Measurements from ENCODE around the gene UBIAD1. TPM values are rescaled to one million over a fixed set of nuclear protein-coding genes. Genes with fewer than 3 reads are reported as not detected.

The UBIAD1 gene
- polyA plus RNA-seq, 1 donor from 2014 or later, result 14.5 TPM

DNA sequence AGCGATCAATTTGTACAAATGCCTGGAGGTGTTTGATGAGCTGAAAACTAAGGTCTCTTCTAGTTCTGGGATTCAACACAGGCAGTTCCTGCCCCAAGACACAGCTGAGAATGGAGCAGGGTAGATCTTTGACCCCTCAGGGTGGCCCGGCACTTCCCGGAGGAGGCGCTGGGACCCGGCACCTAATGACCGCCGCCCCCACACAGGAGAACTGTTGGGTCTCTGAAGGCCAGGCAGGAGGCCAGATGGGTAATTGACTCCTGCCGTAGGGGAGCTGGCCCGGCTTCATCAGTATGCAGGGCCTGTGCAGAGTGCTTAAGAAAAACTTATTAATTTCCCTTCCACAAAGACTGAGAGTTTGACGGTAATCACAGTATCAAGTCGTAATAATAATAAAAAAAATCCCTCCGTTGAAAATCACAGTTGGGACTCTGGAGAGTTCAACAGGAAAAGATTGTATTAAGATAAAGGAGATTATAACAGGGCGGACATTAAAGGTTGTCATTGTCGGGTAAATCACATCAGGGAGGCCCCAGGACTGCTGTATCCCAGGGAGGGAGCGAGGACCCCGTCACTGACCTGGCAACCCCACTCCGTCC is 51.7 kb downstream of the UBIAD1 start:
- Histone ChIP-seq H3F3A (ENCODE audit: insufficient read depth, low read length, poor library complexity, severe bottlenecking) (no peaks in the 10 kb centered on the region), H3K27me3 (ENCODE audit: insufficient read depth, low read depth, low read length) (no peaks in the 10 kb centered on the region), H4K20me1 (ENCODE audit: insufficient read depth) (no peaks in the 10 kb centered on the region), H3K9me3 (ENCODE audit: low read length) (no peaks in the 10 kb centered on the region), H3K79me2 (replicated peaks; ENCODE audit: insufficient read depth, low read length) (no peaks in the 10 kb centered on the region), H3K36me3 (ENCODE audit: insufficient read depth, low read length) (no peaks in the 10 kb centered on the region), H3K9me2 (ENCODE audit: insufficient read depth, low read length) (no peaks in the 10 kb centered on the region), H3K4me3 (ENCODE audit: low read length) (no peak overlapping the region), H2AFZ (ENCODE audit: low read depth, low read length) (no peak overlapping the region), H3K4me2 (ENCODE audit: low read length) (no peak overlapping the region), H3K9ac (ENCODE audit: low read length) (no peak overlapping the region), H3K27ac (ENCODE audit: low read length) (no peak overlapping the region)
- no peak for TF ChIP-seq POLR2AphosphoS5 (IDR thresholded peaks at IDR 0.05)
- TF ChIP-seq SMC3 (conservative IDR thresholded peaks at IDR 0.05; ENCODE audit: poor library complexity), result no peak
- TF ChIP-seq MXI1 (conservative IDR thresholded peaks at IDR 0.05; ENCODE audit: poor library complexity, severe bottlenecking), result no peak
- no peak for TF ChIP-seq TAF1 (IDR thresholded peaks at IDR 0.05; ENCODE audit: low read depth)
- TF ChIP-seq, protein P1, sequence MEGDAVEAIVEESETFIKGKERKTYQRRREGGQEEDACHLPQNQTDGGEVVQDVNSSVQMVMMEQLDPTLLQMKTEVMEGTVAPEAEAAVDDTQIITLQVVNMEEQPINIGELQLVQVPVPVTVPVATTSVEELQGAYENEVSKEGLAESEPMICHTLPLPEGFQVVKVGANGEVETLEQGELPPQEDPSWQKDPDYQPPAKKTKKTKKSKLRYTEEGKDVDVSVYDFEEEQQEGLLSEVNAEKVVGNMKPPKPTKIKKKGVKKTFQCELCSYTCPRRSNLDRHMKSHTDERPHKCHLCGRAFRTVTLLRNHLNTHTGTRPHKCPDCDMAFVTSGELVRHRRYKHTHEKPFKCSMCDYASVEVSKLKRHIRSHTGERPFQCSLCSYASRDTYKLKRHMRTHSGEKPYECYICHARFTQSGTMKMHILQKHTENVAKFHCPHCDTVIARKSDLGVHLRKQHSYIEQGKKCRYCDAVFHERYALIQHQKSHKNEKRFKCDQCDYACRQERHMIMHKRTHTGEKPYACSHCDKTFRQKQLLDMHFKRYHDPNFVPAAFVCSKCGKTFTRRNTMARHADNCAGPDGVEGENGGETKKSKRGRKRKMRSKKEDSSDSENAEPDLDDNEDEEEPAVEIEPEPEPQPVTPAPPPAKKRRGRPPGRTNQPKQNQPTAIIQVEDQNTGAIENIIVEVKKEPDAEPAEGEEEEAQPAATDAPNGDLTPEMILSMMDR (IDR thresholded peaks at IDR 0.05; ENCODE audit: poor library complexity, severe bottlenecking), result no peak
- TF ChIP-seq RAD21 (conservative IDR thresholded peaks at IDR 0.05), result no peak
- TF ChIP-seq, protein P2, sequence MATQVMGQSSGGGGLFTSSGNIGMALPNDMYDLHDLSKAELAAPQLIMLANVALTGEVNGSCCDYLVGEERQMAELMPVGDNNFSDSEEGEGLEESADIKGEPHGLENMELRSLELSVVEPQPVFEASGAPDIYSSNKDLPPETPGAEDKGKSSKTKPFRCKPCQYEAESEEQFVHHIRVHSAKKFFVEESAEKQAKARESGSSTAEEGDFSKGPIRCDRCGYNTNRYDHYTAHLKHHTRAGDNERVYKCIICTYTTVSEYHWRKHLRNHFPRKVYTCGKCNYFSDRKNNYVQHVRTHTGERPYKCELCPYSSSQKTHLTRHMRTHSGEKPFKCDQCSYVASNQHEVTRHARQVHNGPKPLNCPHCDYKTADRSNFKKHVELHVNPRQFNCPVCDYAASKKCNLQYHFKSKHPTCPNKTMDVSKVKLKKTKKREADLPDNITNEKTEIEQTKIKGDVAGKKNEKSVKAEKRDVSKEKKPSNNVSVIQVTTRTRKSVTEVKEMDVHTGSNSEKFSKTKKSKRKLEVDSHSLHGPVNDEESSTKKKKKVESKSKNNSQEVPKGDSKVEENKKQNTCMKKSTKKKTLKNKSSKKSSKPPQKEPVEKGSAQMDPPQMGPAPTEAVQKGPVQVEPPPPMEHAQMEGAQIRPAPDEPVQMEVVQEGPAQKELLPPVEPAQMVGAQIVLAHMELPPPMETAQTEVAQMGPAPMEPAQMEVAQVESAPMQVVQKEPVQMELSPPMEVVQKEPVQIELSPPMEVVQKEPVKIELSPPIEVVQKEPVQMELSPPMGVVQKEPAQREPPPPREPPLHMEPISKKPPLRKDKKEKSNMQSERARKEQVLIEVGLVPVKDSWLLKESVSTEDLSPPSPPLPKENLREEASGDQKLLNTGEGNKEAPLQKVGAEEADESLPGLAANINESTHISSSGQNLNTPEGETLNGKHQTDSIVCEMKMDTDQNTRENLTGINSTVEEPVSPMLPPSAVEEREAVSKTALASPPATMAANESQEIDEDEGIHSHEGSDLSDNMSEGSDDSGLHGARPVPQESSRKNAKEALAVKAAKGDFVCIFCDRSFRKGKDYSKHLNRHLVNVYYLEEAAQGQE (IDR thresholded peaks at IDR 0.05; ENCODE audit: borderline replicate concordance), result no peak
- no peak for TF ChIP-seq EZH2 (IDR thresholded peaks at IDR 0.05; ENCODE audit: borderline replicate concordance, insufficient read depth, low read length, poor library complexity, severe bottlenecking)
- no peak for TF ChIP-seq EP300 (conservative IDR thresholded peaks at IDR 0.05; ENCODE audit: poor library complexity, severe bottlenecking)

DNA sequence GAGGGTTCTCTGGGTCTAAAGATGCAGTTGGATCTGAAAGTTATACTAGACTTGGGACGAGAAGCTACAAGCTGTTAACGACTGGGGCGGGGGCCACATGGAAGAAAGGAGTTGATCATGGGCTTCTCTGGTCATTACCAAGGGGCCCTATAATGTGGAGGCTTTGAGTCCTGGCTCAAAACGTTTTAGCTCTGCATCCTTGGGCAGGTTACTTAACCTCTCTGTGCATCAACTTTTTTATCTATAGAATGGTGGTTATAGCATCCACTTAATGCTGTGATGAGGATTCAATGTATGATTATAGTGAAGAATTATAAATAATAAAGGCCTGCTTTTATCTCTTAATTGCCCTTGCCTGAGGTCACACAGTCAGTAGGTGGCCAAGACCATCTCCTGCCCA is 53.1 kb downstream of the UBIAD1 start:
- Histone ChIP-seq H3K4me2 (ENCODE audit: low read length) (no peak overlapping the region), H3K9ac (ENCODE audit: low read length) (no peak overlapping the region), H3K27me3 (ENCODE audit: insufficient read depth, low read depth, low read length) (no peaks in the 10 kb centered on the region), H3K36me3 (ENCODE audit: insufficient read depth, low read length) (no peaks in the 10 kb centered on the region), H3K4me3 (ENCODE audit: low read length) (no peak overlapping the region), H4K20me1 (ENCODE audit: insufficient read depth) (no peaks in the 10 kb centered on the region), H3K9me2 (ENCODE audit: insufficient read depth, low read length) (no peaks in the 10 kb centered on the region), H3K9me3 (ENCODE audit: low read length) (no peaks in the 10 kb centered on the region), H3K79me2 (replicated peaks; ENCODE audit: insufficient read depth, low read length) (no peaks in the 10 kb centered on the region), H2AFZ (ENCODE audit: low read depth, low read length) (no peak overlapping the region), H3F3A (ENCODE audit: insufficient read depth, low read length, poor library complexity, severe bottlenecking) (no peaks in the 10 kb centered on the region), H3K27ac (ENCODE audit: low read length) (no peak overlapping the region)
- TF ChIP-seq EZH2 (IDR thresholded peaks at IDR 0.05; ENCODE audit: borderline replicate concordance, insufficient read depth, low read length, poor library complexity, severe bottlenecking) (no peak), RAD21 (conservative IDR thresholded peaks at IDR 0.05) (no peak), MXI1 (conservative IDR thresholded peaks at IDR 0.05; ENCODE audit: poor library complexity, severe bottlenecking) (no peak), TAF1 (IDR thresholded peaks at IDR 0.05; ENCODE audit: low read depth) (no peak), POLR2AphosphoS5 (IDR thresholded peaks at IDR 0.05) (no peak), SMC3 (conservative IDR thresholded peaks at IDR 0.05; ENCODE audit: poor library complexity) (no peak), EP300 (conservative IDR thresholded peaks at IDR 0.05; ENCODE audit: poor library complexity, severe bottlenecking) (no peak)
- TF ChIP-seq, protein P1 (IDR thresholded peaks at IDR 0.05; ENCODE audit: poor library complexity, severe bottlenecking), result no peak
- TF ChIP-seq, protein P2 (IDR thresholded peaks at IDR 0.05; ENCODE audit: borderline replicate concordance), result no peak

All from neural cell (in vitro differentiated cells).